Thoracic aorta (tissue), 2 donors: ENCODE measurements around the gene C10orf53. TPM values are rescaled to one million over a fixed set of nuclear protein-coding genes. Genes with fewer than 3 reads are reported as not detected.

Experiments used
- ATAC-seq: fragments of 150-250 bp; one replicate; pipeline ENCODE4 v1.8.0; 2017; ENCODE audit warnings: low read depth; ENCODE audit not compliant: insufficient number of reproducible peaks, low FRiP score
- DNase-seq: peaks from one replicate; pipeline ENCODE4 v3.0.0-alpha.2; 2020; ENCODE audit warnings: low spot score
- H3K27ac ChIP-seq, 2 donors: fragments of 200-600 bp; sonication (generic); 1 replicate in 1 of 2; 2 replicates in 1 of 2; pipeline ENCODE4 v1.5.1; 2016; ENCODE audit warnings: mild to moderate bottlenecking in 2 of 2, moderate library complexity in 2 of 2
- H3K27me3 ChIP-seq: fragments of 200-600 bp; sonication (generic); replicated peaks from 2 replicates; pipeline ENCODE4 v1.6.0; 2016; ENCODE audit warnings: mild to moderate bottlenecking; ENCODE audit not compliant: insufficient read depth
- H3K36me3 ChIP-seq: fragments of 200-600 bp; sonication (generic); one replicate; pipeline ENCODE4 v1.5.1; 2016
- H3K4me1 ChIP-seq, 2 donors: fragments of 200-600 bp; sonication (generic); 1 replicate in 1 of 2; 2 replicates in 1 of 2; pipeline versions ENCODE4 v1.5.1 to v1.6.0; 2016; ENCODE audit warnings: low read depth in 2 of 2, mild to moderate bottlenecking in 1 of 2; ENCODE audit not compliant: control insufficient read depth in 1 of 2
- H3K4me3 ChIP-seq: fragments of 200-600 bp; sonication (generic); 2 replicates; pipeline ENCODE4 v1.5.1; 2016; ENCODE audit warnings: mild to moderate bottlenecking
- H3K9me3 ChIP-seq: fragments of 200-600 bp; sonication (generic); 2 replicates; pipeline ENCODE4 v1.5.1; 2016
- total RNA-seq, 2 donors: library from RNA; depleted of rRNA; stranded (reverse); fragments of >200 nt; gene quantifications; one replicate each; pipeline versions ENCODE4 v1.1.0 to v1.2.3, GENCODE V29; 2016
- TF ChIP-seq, protein P1 (sequence below): fragments of 200-600 bp; sonication (generic); IDR thresholded peaks from one replicate; pipeline ENCODE4 v1.5.1; 2019; ENCODE audit warnings: antibody characterized with exemption

C10orf53 gene
- total RNA-seq, 2 donors from 2014 or later = not detected

DNA sequence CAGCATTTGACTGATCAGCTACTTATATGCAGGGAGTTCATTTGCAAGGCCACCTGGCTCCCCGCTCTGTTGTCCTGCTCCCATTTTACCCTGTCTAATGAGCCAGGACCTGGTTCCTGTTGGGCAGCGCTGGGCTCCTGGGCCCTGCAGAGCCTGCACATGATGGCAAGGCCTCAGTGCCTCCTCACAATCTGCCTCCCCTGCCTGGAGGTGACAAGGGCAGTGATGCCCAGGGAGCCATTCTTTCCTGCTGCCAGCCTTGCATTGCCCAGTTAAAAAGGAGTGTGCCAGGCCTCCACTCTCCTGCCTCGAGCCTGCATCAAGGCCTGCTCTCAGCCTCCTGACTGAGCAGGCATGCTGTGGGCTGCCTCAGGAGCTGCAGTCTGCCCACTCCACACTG is 37.1 kb upstream of the C10orf53 start:
- ATAC-seq (no peak), DNase-seq (no peak)
- TF ChIP-seq, protein P1, sequence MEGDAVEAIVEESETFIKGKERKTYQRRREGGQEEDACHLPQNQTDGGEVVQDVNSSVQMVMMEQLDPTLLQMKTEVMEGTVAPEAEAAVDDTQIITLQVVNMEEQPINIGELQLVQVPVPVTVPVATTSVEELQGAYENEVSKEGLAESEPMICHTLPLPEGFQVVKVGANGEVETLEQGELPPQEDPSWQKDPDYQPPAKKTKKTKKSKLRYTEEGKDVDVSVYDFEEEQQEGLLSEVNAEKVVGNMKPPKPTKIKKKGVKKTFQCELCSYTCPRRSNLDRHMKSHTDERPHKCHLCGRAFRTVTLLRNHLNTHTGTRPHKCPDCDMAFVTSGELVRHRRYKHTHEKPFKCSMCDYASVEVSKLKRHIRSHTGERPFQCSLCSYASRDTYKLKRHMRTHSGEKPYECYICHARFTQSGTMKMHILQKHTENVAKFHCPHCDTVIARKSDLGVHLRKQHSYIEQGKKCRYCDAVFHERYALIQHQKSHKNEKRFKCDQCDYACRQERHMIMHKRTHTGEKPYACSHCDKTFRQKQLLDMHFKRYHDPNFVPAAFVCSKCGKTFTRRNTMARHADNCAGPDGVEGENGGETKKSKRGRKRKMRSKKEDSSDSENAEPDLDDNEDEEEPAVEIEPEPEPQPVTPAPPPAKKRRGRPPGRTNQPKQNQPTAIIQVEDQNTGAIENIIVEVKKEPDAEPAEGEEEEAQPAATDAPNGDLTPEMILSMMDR = no peak
- Histone ChIP-seq H3K36me3 (no peaks in the 10 kb centered on the region), H3K4me3 (no peak overlapping the region), H3K27ac (no peak overlapping the region), H3K4me1 (no peaks in the 10 kb centered on the region), H3K9me3 (no peaks in the 10 kb centered on the region), H3K27me3 (peaks cover 3% of the 10 kb centered on the region)

DNA sequence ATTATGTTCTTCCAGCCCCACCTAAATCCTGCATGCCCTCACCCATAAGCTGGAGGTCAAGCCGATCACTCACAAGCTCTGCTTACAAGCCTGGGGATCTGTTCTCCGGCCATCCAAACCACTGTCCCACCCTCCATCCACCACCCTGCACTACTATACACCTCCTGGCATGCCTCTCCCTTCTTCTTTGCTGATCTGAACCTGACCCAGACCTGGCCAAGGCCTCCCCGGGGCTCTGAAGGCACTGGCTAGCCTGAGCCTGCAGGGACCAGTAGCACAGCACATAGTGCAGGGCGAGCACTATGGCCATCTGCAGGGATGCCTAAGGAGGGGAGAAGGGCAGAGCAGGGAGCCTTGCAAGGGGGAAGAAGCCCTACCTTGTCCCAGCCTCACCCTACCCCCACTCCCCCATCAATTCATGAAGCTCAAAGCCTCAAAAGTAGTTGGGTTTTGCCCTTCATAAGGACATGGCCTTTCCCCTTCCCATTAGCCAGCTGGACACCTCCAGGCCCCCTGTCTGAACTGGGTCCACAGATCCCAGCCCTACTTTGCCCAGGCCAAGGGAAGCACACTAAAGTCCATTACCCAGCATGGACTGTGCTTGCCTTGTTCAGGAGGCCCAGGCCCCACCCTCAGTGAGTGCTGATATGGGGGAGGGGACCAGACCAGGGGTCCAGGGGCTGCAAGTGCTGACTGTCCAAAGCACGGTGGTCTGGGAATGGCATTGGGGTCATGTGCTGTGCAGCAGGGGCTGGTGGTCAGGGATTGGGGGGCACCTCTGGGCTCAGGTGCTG is 36.0 kb upstream of the C10orf53 start:
- Histone ChIP-seq H3K27me3 (peaks cover 3% of the 10 kb centered on the region), H3K4me3 (no peak overlapping the region), H3K4me1 (no peaks in the 10 kb centered on the region), H3K36me3 (no peaks in the 10 kb centered on the region), H3K9me3 (no peaks in the 10 kb centered on the region), H3K27ac (no peak overlapping the region)
- ATAC-seq (no peak), DNase-seq (no peak)
- TF ChIP-seq, protein P1 = no peak

DNA sequence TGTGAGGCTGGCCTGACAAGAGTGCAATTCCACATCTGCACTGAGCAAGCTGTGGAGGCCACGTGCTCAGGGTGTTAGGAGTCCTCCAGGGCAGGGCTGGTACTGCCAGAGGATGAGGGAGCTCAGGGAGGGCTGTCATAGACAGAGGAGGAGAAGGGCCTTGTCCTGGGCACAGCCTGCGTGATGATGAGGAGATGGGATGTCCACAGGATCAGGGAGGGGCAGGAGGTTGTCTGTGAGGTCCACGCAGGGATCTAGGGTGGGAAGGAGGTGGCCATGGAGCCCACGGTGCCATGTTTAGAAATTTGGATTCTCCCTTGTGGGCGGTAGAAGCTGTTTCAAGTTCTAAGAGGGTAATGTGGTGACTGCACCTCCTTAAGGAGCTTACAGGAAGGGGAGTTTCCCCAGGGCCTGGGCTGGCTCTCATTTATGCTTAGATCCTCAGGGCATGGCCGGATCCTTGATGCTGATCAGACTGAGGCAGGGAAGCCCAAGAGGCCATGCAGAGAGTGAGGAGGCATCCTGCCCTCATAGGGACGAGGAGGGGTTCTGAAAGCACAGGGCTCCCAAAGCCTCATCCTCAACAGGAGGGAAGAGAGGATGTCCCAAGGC is 35.3 kb upstream of the C10orf53 start:
- ATAC-seq (no peak), DNase-seq (no peak)
- Histone ChIP-seq H3K4me1 (no peaks in the 10 kb centered on the region), H3K36me3 (no peaks in the 10 kb centered on the region), H3K27ac (no peak overlapping the region), H3K27me3 (peaks cover 3% of the 10 kb centered on the region), H3K9me3 (no peaks in the 10 kb centered on the region), H3K4me3 (no peak overlapping the region)
- TF ChIP-seq, protein P1 = no peak

DNA sequence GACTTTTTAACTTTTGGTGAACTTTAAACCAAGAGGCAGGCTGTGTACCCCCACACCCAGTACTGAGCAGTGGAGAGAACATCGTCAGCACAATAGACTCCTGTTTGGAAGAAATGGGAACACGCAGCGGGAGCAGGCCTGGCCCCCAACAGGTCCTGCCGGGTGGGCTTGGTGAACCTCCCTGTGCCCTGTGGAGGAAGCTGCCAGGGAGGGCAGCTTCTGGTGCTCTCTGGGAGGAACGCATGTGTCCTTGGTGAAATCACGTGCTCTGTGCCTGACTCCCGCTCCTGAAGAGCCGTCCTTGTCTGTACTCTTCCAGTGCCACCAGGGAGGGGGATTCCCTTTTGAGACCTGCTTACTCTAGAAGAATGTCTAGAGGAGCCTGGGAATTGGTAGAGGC is 34.0 kb upstream of the C10orf53 start:
- Histone ChIP-seq H3K4me3 (no peak overlapping the region), H3K27ac (no peak overlapping the region), H3K36me3 (no peaks in the 10 kb centered on the region), H3K27me3 (peaks cover 3% of the 10 kb centered on the region), H3K4me1 (no peaks in the 10 kb centered on the region), H3K9me3 (no peaks in the 10 kb centered on the region)
- ATAC-seq (no peak), DNase-seq (no peak)
- TF ChIP-seq, protein P1 = no peak
